ENCODE data around the gene ORAI2. TPM values are rescaled to one million over a fixed set of nuclear protein-coding genes. Genes with fewer than 3 reads are reported as not detected.

ORAI2 gene
- total and polyA plus RNA-seq, 10 donors, result 31.5 to 146 (median 81.0) TPM

GRCh38 chr7:102426268-102427018 is 6.9 kb upstream of the ORAI2 start:
- peak; percentile 94 for DNase-seq
- Histone ChIP-seq H3K9me3 (no peaks in the 10 kb centered on the region), H3K27ac (peak overlapping the region; percentile 91 to 99 (median 98)), H3K27me3 (replicated peaks in 1 of 7) (no peaks in the 10 kb centered on the region), H3K4me3 (peak overlapping the region in 5 of 8 donors; percentile 12 to 63 (median 19)), H3K4me1 (peaks cover 40 to 100% (median 83%) of the 10 kb centered on the region in 6 donors), H3K36me3 (peaks cover 0 to 57% (median 7%) of the 10 kb centered on the region in 6 donors)
- peak; percentile 73 to 78 (median 75) for TF ChIP-seq POLR2AphosphoS5 (IDR thresholded peaks at IDR 0.05)
- TF ChIP-seq, protein P1, sequence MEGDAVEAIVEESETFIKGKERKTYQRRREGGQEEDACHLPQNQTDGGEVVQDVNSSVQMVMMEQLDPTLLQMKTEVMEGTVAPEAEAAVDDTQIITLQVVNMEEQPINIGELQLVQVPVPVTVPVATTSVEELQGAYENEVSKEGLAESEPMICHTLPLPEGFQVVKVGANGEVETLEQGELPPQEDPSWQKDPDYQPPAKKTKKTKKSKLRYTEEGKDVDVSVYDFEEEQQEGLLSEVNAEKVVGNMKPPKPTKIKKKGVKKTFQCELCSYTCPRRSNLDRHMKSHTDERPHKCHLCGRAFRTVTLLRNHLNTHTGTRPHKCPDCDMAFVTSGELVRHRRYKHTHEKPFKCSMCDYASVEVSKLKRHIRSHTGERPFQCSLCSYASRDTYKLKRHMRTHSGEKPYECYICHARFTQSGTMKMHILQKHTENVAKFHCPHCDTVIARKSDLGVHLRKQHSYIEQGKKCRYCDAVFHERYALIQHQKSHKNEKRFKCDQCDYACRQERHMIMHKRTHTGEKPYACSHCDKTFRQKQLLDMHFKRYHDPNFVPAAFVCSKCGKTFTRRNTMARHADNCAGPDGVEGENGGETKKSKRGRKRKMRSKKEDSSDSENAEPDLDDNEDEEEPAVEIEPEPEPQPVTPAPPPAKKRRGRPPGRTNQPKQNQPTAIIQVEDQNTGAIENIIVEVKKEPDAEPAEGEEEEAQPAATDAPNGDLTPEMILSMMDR (IDR thresholded peaks at IDR 0.05 in 8 of 11, conservative IDR thresholded peaks at IDR 0.05 in 3 of 11), result no peak
- WGBS, 5 donors, result 26 to 38% (median 31%) methylated on average over 13 to 16 of the region's 16 CpGs
- intact Hi-C loops (cut with DNase I; ENCODE audit: low total_unique reads), result no loop called here

GRCh38 chr7:102427019-102427405 is 6.4 kb upstream of the ORAI2 start:
- Histone ChIP-seq H3K36me3 (peaks cover 0 to 51% (median 6%) of the 10 kb centered on the region in 6 donors), H3K9me3 (no peaks in the 10 kb centered on the region), H3K4me3 (peak overlapping the region in 2 of 8 donors; percentile 19 to 63), H3K27me3 (replicated peaks in 1 of 7) (no peaks in the 10 kb centered on the region), H3K27ac (peak overlapping the region; percentile 91 to 99 (median 98)), H3K4me1 (peaks cover 45 to 100% (median 84%) of the 10 kb centered on the region in 6 donors)
- TF ChIP-seq POLR2AphosphoS5 (IDR thresholded peaks at IDR 0.05) (no peak), POLR2A (IDR thresholded peaks at IDR 0.05) (no peak)
- TF ChIP-seq, protein P1 (IDR thresholded peaks at IDR 0.05 in 8 of 11, conservative IDR thresholded peaks at IDR 0.05 in 3 of 11), result no peak
- no peak for DNase-seq
- intact Hi-C loops (cut with DNase I; ENCODE audit: low total_unique reads), result no loop called here
- 58 to 78% (median 60%) methylated on average over 4 to 5 of the region's 5 CpGs for WGBS, 5 donors

GRCh38 chr7:102429141-102429899 is 4.1 kb upstream of the ORAI2 start:
- 93 to 96% (median 95%) methylated on average over 10 of the region's 10 CpGs for WGBS, 5 donors
- Histone ChIP-seq H3K27ac (peak overlapping the region; percentile 38 to 99 (median 98)), H3K9me3 (no peaks in the 10 kb centered on the region), H3K4me1 (peaks cover 51 to 96% (median 85%) of the 10 kb centered on the region in 6 donors), H3K36me3 (peaks cover 0 to 32% (median 6%) of the 10 kb centered on the region in 6 donors), H3K4me3 (peak overlapping the region in 1 of 8 donors; percentile 98), H3K27me3 (replicated peaks in 1 of 7) (no peaks in the 10 kb centered on the region)
- TF ChIP-seq POLR2AphosphoS5 (IDR thresholded peaks at IDR 0.05) (peak in 2 of 3 donors; percentile 17 to 53), POLR2A (IDR thresholded peaks at IDR 0.05) (no peak)
- TF ChIP-seq, protein P1 (IDR thresholded peaks at IDR 0.05 in 8 of 11, conservative IDR thresholded peaks at IDR 0.05 in 3 of 11), result no peak
- intact Hi-C loops (cut with DNase I; ENCODE audit: low total_unique reads), result no loop called here
- DNase-seq, result no peak
